Measurements from ENCODE around the gene TAS2R19. TPM values are rescaled to one million over a fixed set of nuclear protein-coding genes. Genes with fewer than 3 reads are reported as not detected.

Gene TAS2R19
- total RNA-seq, 1 experiment from 2014 or later: 1.9 TPM

Other genes with a start within 250 kb of the TAS2R19 start
- not detected in 2 replicates for gene TAS2R7, start 220.0 kb downstream of the TAS2R19 start, total RNA-seq (2014; rRNA removed; shearing (Covaris generic))
- not detected in 2 replicates for gene TAS2R8, start 215.3 kb downstream of the TAS2R19 start, total RNA-seq (2014; rRNA removed; shearing (Covaris generic))
- not detected in 2 replicates for gene TAS2R9, start 212.5 kb downstream of the TAS2R19 start, total RNA-seq (2014; rRNA removed; shearing (Covaris generic))
- gene TAS2R10, start 196.3 kb downstream of the TAS2R19 start, total RNA-seq (2014; rRNA removed; shearing (Covaris generic)): 0.53 TPM in 1 of 2 replicates, not detected in the other
- 1.6 TPM in 1 of 2 replicates, not detected in the other for gene PRR4, start 173.1 kb downstream of the TAS2R19 start, total RNA-seq (2014; rRNA removed; shearing (Covaris generic))
- 6.9 and 9.4 TPM in 2 replicates for gene PRH1, start 138.4 kb downstream of the TAS2R19 start, total RNA-seq (2014; rRNA removed; shearing (Covaris generic))
- 0.13 and 1.2 TPM in 2 replicates for gene TAS2R13, start 113.1 kb downstream of the TAS2R19 start, total RNA-seq (2014; rRNA removed; shearing (Covaris generic))
- not detected in 2 replicates for gene PRH2, start 93.4 kb downstream of the TAS2R19 start, total RNA-seq (2014; rRNA removed; shearing (Covaris generic))
- gene TAS2R14, start 83.4 kb downstream of the TAS2R19 start, total RNA-seq (2014; rRNA removed; shearing (Covaris generic)): 1.3 and 2.9 TPM in 2 replicates
- 0.84 TPM in 1 of 2 replicates, not detected in the other for gene TAS2R50, start 35.7 kb downstream of the TAS2R19 start, total RNA-seq (2014; rRNA removed; shearing (Covaris generic))
- 1.1 TPM in 1 of 2 replicates, not detected in the other for gene TAS2R20, start 24.3 kb downstream of the TAS2R19 start, total RNA-seq (2014; rRNA removed; shearing (Covaris generic))
- gene TAS2R31, start 8.8 kb upstream of the TAS2R19 start, total RNA-seq (2014; rRNA removed; shearing (Covaris generic)): 1.5 TPM in 1 of 2 replicates, not detected in the other
- gene TAS2R46, start 39.7 kb upstream of the TAS2R19 start, total RNA-seq (2014; rRNA removed; shearing (Covaris generic)): 0.89 and 6.9 TPM in 2 replicates
- gene TAS2R43, start 69.7 kb upstream of the TAS2R19 start, total RNA-seq (2014; rRNA removed; shearing (Covaris generic)): 0.29 TPM in 1 of 2 replicates, not detected in the other
- 1.6 and 1.8 TPM in 2 replicates for gene TAS2R30, start 112.0 kb upstream of the TAS2R19 start, total RNA-seq (2014; rRNA removed; shearing (Covaris generic))
- 11.3 and 13.2 TPM in 2 replicates for gene SMIM10L1, start 148.6 kb upstream of the TAS2R19 start, total RNA-seq (2014; rRNA removed; shearing (Covaris generic))
- not detected in 2 replicates for gene TAS2R42, start 164.3 kb upstream of the TAS2R19 start, total RNA-seq (2014; rRNA removed; shearing (Covaris generic))
- not detected in 2 replicates for gene PRB3, start 247.1 kb upstream of the TAS2R19 start, total RNA-seq (2014; rRNA removed; shearing (Covaris generic))

All from SJSA1 (cell line).